Occipital lobe (tissue), 2 donors: ENCODE results near the gene TSPO2. TPM values are rescaled to one million over a fixed set of nuclear protein-coding genes. Genes with fewer than 3 reads are reported as not detected.
A peak's percentile ranks its signal among the peaks of the same experiment; 100 is the strongest.

Experiments used
- DNase-seq: peaks from one replicate; lab custom pipeline; 2025; lab: John Stamatoyannopoulos, UW
- total RNA-seq: library from RNA; depleted of rRNA; stranded (reverse); fragments of >200 nt; gene quantifications from one replicate; pipeline ENCODE4 v1.2.3, GENCODE V29; 2014

TSPO2 gene
- total RNA-seq, 1 donor from 2014 or later = not detected

- DNase-seq = no peak
Measured at GRCh38 chr6:41027241-41027640, 15.0 kb upstream of the TSPO2 start.

DNA sequence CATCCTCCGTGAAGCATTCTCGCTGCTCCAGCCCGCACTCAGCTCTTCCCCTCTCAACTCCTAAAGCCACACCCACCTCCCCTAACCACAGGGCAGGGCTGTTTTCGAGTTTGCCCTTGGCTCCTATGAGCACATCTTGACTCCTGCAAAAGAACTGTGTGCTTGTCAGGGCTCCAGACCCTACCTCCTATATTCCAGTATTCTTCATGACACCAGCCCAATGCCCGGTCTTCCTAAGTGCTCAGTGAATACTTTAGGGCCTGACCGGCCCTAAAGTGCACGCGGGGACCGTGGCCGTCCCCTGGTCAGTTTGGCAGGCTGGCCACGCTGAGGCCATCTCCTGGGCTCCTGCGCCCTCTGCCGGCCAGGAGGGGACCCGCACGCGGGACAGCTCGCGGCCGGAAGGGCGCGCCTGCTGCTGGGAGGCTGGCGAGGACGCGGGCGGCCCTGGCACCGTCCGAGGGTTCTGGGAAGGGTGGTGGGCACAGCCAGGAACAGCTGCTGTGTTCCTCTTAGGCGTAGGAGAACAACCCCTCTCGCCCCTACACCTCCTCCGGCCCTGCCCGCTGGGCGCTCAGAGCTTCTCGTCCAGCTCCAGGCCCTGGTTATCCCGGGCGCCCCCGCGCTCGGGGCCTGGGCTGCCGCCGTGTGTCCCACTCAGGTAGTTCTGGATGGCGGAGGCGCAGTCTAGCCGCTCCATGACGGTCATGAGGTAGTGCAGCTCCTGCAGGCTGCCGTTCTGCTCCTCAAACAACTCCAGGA, 14.3 kb upstream of the TSPO2 start:
- peak; percentile 70 for DNase-seq

GRCh38 chr6:41028561-41029412, 13.5 kb upstream of the TSPO2 start:
- no peak for DNase-seq

GRCh38 chr6:41032830-41033229, 9.4 kb upstream of the TSPO2 start:
- DNase-seq = no peak

GRCh38 chr6:41033776-41034175, 8.5 kb upstream of the TSPO2 start:
- no peak for DNase-seq

DNA sequence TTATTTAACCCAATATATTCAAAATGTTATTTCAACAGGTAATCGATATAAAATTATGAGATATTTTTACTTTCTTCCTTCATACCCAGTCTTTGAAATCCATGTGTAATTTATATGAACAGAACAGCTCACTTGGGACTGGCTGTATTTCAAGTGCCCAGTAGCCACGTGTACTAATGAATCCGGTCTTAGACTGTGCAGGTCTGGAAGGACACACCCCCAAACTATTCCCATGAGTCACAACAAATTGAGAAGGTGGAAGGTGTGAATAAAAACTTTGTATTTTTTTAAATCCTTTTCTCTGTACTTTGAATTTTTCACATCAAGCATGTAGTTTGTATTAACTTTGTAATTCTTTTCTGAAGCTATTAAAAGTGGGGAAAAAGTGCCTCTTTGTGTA, 6.1 kb upstream of the TSPO2 start:
- DNase-seq = no peak

DNA sequence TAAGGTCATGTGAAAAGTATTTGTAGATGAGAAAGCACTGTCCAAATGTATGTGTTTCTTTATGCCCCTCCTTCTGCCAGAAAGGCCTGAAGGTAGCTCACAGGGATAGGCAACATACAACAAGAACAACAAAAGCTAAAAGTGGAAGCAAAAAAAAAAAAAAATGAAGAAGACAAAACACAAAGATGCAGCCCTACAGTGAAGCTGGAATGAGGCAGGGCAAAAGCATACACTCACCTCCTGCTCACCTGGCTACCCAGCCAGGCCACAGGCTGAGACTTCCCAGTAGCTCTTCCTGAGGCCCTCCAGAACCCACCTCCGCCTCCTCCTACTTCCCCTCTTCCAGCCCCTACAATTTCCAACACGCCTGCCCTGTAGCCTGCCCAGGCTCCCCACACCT, 5.7 kb upstream of the TSPO2 start:
- no peak for DNase-seq

- peak; percentile 36 for DNase-seq
Measured at GRCh38 chr6:41037107-41037900, 5.0 kb upstream of the TSPO2 start.

GRCh38 chr6:41038205-41038604, 4.1 kb upstream of the TSPO2 start:
- no peak for DNase-seq

GRCh38 chr6:41039060-41039998, 2.9 kb upstream of the TSPO2 start, which contains the start of gene UNC5CL:
UNC5CL (minus strand) TSS chr6:41039221; CDS start chr6:41035074, 4,147 bp downstream.
- no peak for DNase-seq

GRCh38 chr6:41040101-41040939, 1.9 kb upstream of the TSPO2 start:
- DNase-seq = no peak

DNA sequence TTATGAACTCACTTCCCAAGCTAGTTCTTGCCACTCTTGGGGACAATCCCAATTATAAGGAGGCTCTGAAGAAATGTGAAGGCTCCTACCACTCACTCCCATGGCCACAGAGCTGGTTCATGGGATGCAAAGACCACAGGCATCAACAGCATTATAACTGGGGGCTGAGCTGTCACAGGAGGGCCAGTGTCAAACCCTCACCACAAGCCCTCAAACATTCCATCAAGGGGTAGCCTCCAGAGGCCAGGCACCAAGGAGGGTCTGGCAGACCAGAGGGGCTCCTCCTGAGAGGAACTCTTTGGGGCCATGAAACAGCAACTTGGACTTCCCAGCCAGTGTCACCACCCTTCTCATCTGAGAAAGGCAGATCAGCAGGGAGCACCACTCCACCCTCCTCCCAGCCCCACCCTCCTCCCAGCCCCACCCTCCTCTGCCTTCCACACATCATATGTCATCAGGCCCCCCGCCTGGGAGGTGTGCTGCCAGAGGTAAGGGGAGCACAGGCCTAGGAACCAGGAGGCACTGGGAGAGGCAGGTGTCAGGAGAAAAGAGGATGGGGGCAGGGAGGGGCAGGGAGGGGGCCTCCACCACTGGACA, 1.2 kb upstream of the TSPO2 start:
- no peak for DNase-seq

DNA sequence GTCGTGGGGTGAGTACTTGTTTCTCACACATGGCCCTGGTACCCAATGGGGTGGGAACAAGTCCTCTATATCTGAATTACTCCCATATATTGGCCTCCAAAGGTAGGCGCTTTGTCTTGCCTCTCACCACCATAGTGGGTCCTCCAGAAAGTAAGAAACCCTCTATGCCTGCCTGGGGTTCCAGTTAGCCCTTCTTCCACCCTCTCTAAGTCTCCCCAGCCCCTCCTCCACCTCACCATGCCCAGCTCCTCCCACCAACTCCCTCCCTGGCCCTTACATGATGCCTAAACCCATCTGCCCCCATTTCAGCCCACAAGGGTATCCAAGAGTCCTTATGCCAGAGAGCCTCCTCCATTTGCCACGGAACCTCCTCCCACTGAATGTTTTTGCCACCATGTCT, 884 bp downstream of the TSPO2 start:
- DNase-seq = no peak

- no peak for DNase-seq
Measured at GRCh38 chr6:41045664-41046063, 3.4 kb downstream of the TSPO2 start.

DNA sequence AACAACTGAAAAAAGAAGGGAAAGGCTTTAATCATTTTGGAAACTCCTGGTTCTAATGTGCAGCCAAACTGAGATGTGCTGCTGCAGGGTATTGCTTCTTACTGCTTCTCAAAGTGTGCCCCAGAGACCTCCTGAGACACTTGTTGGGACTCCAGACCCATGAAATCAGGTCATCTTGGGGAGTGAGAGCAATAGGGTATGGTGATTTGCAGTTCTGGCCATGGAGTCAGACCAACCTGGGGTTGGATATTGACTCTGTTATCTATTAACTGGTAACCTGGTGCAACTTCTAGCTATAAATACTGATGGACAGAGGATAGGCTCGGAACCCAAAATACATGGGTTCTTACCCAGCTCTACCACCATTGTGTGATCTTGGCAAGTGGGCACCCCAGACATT, 3.8 kb downstream of the TSPO2 start:
- no peak for DNase-seq

- no peak for DNase-seq
Measured at GRCh38 chr6:41047306-41047705, 5.0 kb downstream of the TSPO2 start.

- DNase-seq = no peak
Measured at GRCh38 chr6:41047745-41048732, 5.8 kb downstream of the TSPO2 start.

GRCh38 chr6:41049521-41049920, 7.3 kb downstream of the TSPO2 start:
- no peak for DNase-seq
